H9 (cell line): ENCODE data around the gene MDFIC2. TPM values are rescaled to one million over a fixed set of nuclear protein-coding genes. Genes with fewer than 3 reads are reported as not detected.

Experiments used
- DNase-seq: peaks from one replicate; pipeline ENCODE4 v3.0.0-alpha.2; 2017
- H2AFZ ChIP-seq: one replicate; pipeline ENCODE4 v1.6.1; 2013; ENCODE audit warnings: mild to moderate bottlenecking, low read length, control low read depth, moderate library complexity
- H2AK5ac ChIP-seq: 2 replicates; pipeline ENCODE4 v1.6.1; 2013; ENCODE audit warnings: low read length, control low read depth, mixed read lengths; ENCODE audit not compliant: insufficient read length
- H2BK120ac ChIP-seq: one replicate; pipeline ENCODE4 v1.6.1; 2013; ENCODE audit warnings: low read depth, mild to moderate bottlenecking, low read length, control low read depth, inconsistent platforms; ENCODE audit not compliant: poor library complexity, severe bottlenecking
- H2BK12ac ChIP-seq: 2 replicates; pipeline ENCODE4 v1.6.1; 2013; ENCODE audit warnings: low read length, control low read depth, mixed read lengths, low read depth; ENCODE audit not compliant: insufficient read length
- H2BK15ac ChIP-seq: 2 replicates; pipeline ENCODE4 v1.6.1; 2013; ENCODE audit warnings: low read depth, low read length, control low read depth
- H2BK20ac ChIP-seq: one replicate; pipeline ENCODE4 v1.6.1; 2013; ENCODE audit warnings: low read depth, mild to moderate bottlenecking, low read length, control low read depth, inconsistent platforms; ENCODE audit not compliant: poor library complexity, severe bottlenecking
- H2BK5ac ChIP-seq: 2 replicates; pipeline ENCODE4 v1.6.1; 2013; ENCODE audit warnings: low read length, control low read depth, mixed read lengths; ENCODE audit not compliant: insufficient read length
- H3K14ac ChIP-seq: 2 replicates; pipeline ENCODE4 v1.6.1; 2013; ENCODE audit warnings: low read length, control low read depth; ENCODE audit not compliant: insufficient read depth
- H3K18ac ChIP-seq: 2 replicates; pipeline ENCODE4 v1.6.1; 2013; ENCODE audit warnings: low read depth, mild to moderate bottlenecking, mixed read lengths, low read length, control low read depth; ENCODE audit not compliant: insufficient read length
- H3K23ac ChIP-seq: 2 replicates; pipeline ENCODE4 v1.6.1; 2013; ENCODE audit warnings: low read length, control low read depth, mixed read lengths, low read depth; ENCODE audit not compliant: insufficient read length
- H3K23me2 ChIP-seq: 2 replicates; pipeline ENCODE4 v1.6.1; 2013; ENCODE audit warnings: low read depth, mild to moderate bottlenecking, mixed read lengths, low read length, control low read depth; ENCODE audit not compliant: insufficient read length, poor library complexity, severe bottlenecking
- H3K27ac ChIP-seq: 2 replicates; pipeline ENCODE4 v1.5.1; 2013; ENCODE audit warnings: low read length, control low read depth, mixed read lengths, low read depth; ENCODE audit not compliant: insufficient read length
- H3K27me3 ChIP-seq: 2 replicates; pipeline ENCODE4 v1.6.1; 2013; ENCODE audit warnings: low read length, control low read depth, inconsistent platforms; ENCODE audit not compliant: insufficient read depth
- H3K4ac ChIP-seq: 2 replicates; pipeline ENCODE4 v1.6.1; 2013; ENCODE audit warnings: low read depth, mild to moderate bottlenecking, control low read depth, inconsistent platforms, low read length, moderate library complexity
- H3K4me1 ChIP-seq: 2 replicates; pipeline ENCODE4 v1.6.1; 2013; ENCODE audit warnings: low read length, control low read depth, inconsistent platforms; ENCODE audit not compliant: insufficient read depth
- H3K4me2 ChIP-seq: 2 replicates; pipeline ENCODE4 v1.6.1; 2013; ENCODE audit warnings: low read length, control low read depth, mixed read lengths; ENCODE audit not compliant: insufficient read length, insufficient read depth
- H3K56ac ChIP-seq: 2 replicates; pipeline ENCODE4 v1.6.1; 2013; ENCODE audit warnings: low read depth, mild to moderate bottlenecking, mixed read lengths, low read length, control low read depth; ENCODE audit not compliant: insufficient read length
- H3K79me1 ChIP-seq: 2 replicates; pipeline ENCODE4 v1.6.1; 2013; ENCODE audit warnings: low read depth, mild to moderate bottlenecking, moderate library complexity, low read length, control low read depth, inconsistent platforms; ENCODE audit not compliant: insufficient read depth, poor library complexity, severe bottlenecking
- H3K79me2 ChIP-seq: 2 replicates; pipeline ENCODE4 v1.6.1; 2013; ENCODE audit warnings: low read length, control low read depth, inconsistent platforms; ENCODE audit not compliant: insufficient read depth
- H3K9ac ChIP-seq: 2 replicates; pipeline ENCODE4 v1.6.1; 2013; ENCODE audit warnings: low read length, control low read depth, mixed read lengths; ENCODE audit not compliant: insufficient read length; ENCODE audit errors: extremely low read depth
- H3K9me3 ChIP-seq: one replicate; pipeline ENCODE4 v1.6.1; 2013; ENCODE audit warnings: low read depth, low read length, inconsistent platforms; ENCODE audit not compliant: control insufficient read depth
- H3T11ph ChIP-seq: one replicate; pipeline ENCODE4 v1.6.1; 2013; ENCODE audit warnings: mild to moderate bottlenecking, low read length, control low read depth, inconsistent platforms
- H4K20me1 ChIP-seq: one replicate; pipeline ENCODE4 v1.6.1; 2013; ENCODE audit not compliant: control insufficient read depth, insufficient read length, insufficient read depth
- H4K5ac ChIP-seq: 2 replicates; pipeline ENCODE4 v1.6.1; 2013; ENCODE audit warnings: low read depth, mild to moderate bottlenecking, mixed read lengths, low read length, control low read depth; ENCODE audit not compliant: insufficient read length
- H4K8ac ChIP-seq: replicated peaks from 2 replicates; pipeline ENCODE4 v1.6.1; 2013; ENCODE audit warnings: low read length, control low read depth, mixed read lengths, low read depth; ENCODE audit not compliant: insufficient read length
- H4K91ac ChIP-seq: 2 replicates; pipeline ENCODE4 v1.6.1; 2013; ENCODE audit warnings: low read depth, mild to moderate bottlenecking, moderate library complexity, mixed read lengths, low read length, control low read depth; ENCODE audit not compliant: insufficient read length
- H3K27ac Mint-ChIP-seq, 3 experiments: 2 replicates in 2 of 3; 3 replicates in 1 of 3; pipeline ENCODE4 v1.8.0; 2020 to 2021; ENCODE audit warnings: mixed read lengths in 3 of 3, mild to moderate bottlenecking in 1 of 3, moderate library complexity in 1 of 3
- H3K27me3 Mint-ChIP-seq: 2 replicates; pipeline ENCODE4 v1.8.0; 2021; ENCODE audit warnings: low read depth, mild to moderate bottlenecking, moderate library complexity, mixed read lengths
- H3K36me3 Mint-ChIP-seq, 3 experiments: 2 replicates in 2 of 3; 3 replicates in 1 of 3; pipeline ENCODE4 v1.8.0; 2020 to 2021; ENCODE audit warnings: low read depth in 3 of 3, mixed read lengths in 3 of 3; ENCODE audit not compliant: insufficient read depth in 1 of 3
- H3K4me1 Mint-ChIP-seq, 2 experiments: 2 replicates each; pipeline ENCODE4 v1.8.0; 2020; ENCODE audit warnings: mixed read lengths in 2 of 2
- H3K4me3 Mint-ChIP-seq, 2 experiments: 2 replicates in 1 of 2; 3 replicates in 1 of 2; pipeline ENCODE4 v1.8.0; 2020 to 2021; ENCODE audit warnings: mild to moderate bottlenecking in 2 of 2, mixed read lengths in 2 of 2, moderate library complexity in 1 of 2
- H3K9me3 Mint-ChIP-seq, 2 experiments: 2 replicates in 1 of 2; 3 replicates in 1 of 2; pipeline ENCODE4 v1.8.0; 2020; ENCODE audit warnings: mild to moderate bottlenecking in 2 of 2, mixed read lengths in 2 of 2, moderate library complexity in 1 of 2
- CTCF ChIP-seq: fragments of 200-600 bp; sonication (generic); conservative IDR thresholded peaks from 3 replicates; pipeline ENCODE4 v1.8.0; 2021; ENCODE audit warnings: antibody characterized with exemption, mild to moderate bottlenecking
- WGBS: extraction: QIAGEN DNeasy Blood & Tissue Kit; methylation state at CpG from one replicate; pipeline ENCODE4 v1.1.7; 2013; ENCODE audit warnings: missing lambda C conversion rate, low lambda C conversion rate, mixed read lengths; ENCODE audit not compliant: insufficient read length; ENCODE audit errors: extremely low coverage; 5-methylcytosine and 5-hydroxymethylcytosine counted together
- total RNA-seq: library from RNA; stranded (reverse); gene quantifications from 2 replicates; pipeline ENCODE4 v1.2.1, GENCODE V29; 2021

Gene MDFIC2
- total RNA-seq, 1 experiment from 2014 or later, result not detected

GRCh38 chr3:70185661-70186060 is 126.8 kb downstream of the MDFIC2 start:
- H4K91ac ChIP-seq, result no peak overlapping the region
- no peak overlapping the region for H2BK120ac ChIP-seq
- H3K56ac ChIP-seq, result no peak overlapping the region
- no peak overlapping the region for H2BK5ac ChIP-seq
- H3K23ac ChIP-seq, result no peak overlapping the region
- no peaks in the 10 kb centered on the region for H4K20me1 ChIP-seq
- no peak overlapping the region for H4K5ac ChIP-seq
- no peak overlapping the region for H3K27ac Mint-ChIP-seq
- H3K18ac ChIP-seq, result no peak overlapping the region
- no peak overlapping the region for H2AFZ ChIP-seq
- H3K4me3 Mint-ChIP-seq, result no peak overlapping the region
- H3K14ac ChIP-seq, result no peak overlapping the region
- no peak overlapping the region for H2BK20ac ChIP-seq
- no peaks in the 10 kb centered on the region for H3K79me1 ChIP-seq
- WGBS, result no CpG with 5 or more reads among the region's 1 CpG
- no peak overlapping the region for H3K27ac ChIP-seq
- H2BK15ac ChIP-seq, result no peak overlapping the region
- H3K23me2 ChIP-seq, result no peaks in the 10 kb centered on the region
- H4K8ac ChIP-seq, result no peak overlapping the region
- H3K9me3 ChIP-seq, result no peaks in the 10 kb centered on the region
- peaks cover 23 to 28% of the 10 kb centered on the region in 2 experiments for H3K4me1 Mint-ChIP-seq
- no peaks in the 10 kb centered on the region for H3K27me3 Mint-ChIP-seq
- H3K9me3 Mint-ChIP-seq, result peaks cover 0 to 2% of the 10 kb centered on the region in 2 experiments; a peak in 1 of 5 replicates
- no peak overlapping the region for H3T11ph ChIP-seq
- H3K4me1 ChIP-seq, result peaks cover 5% of the 10 kb centered on the region
- no peak overlapping the region for H3K4me2 ChIP-seq
- H3K4ac ChIP-seq, result no peak overlapping the region
- no peaks in the 10 kb centered on the region for H3K79me2 ChIP-seq
- DNase-seq, result no peak
- H2AK5ac ChIP-seq, result no peak overlapping the region
- H2BK12ac ChIP-seq, result no peak overlapping the region
- no peak overlapping the region for H3K9ac ChIP-seq
- TF ChIP-seq CTCF, result no peak
- H3K27me3 ChIP-seq, result no peaks in the 10 kb centered on the region; the same call in 1 of the 2 replicates
- H3K36me3 Mint-ChIP-seq, result no peaks in the 10 kb centered on the region
